Mesothelial cell of epicardium (in vitro differentiated cells): ENCODE measurements around the gene ADSS1. TPM values are rescaled to one million over a fixed set of nuclear protein-coding genes. Genes with fewer than 3 reads are reported as not detected.

ENCODE experiments used
- DNase-seq, 2 experiments: peaks; one replicate each; pipeline ENCODE4 v3.0.0; 2021; ENCODE audit warnings: low spot score in 2 of 2; ENCODE audit not compliant: unreplicated experiment in 2 of 2
- H3K27ac Mint-ChIP-seq: 2 replicates; pipeline ENCODE4 v1.8.0; 2021; ENCODE audit warnings: mixed read lengths
- H3K27me3 Mint-ChIP-seq: 2 replicates; pipeline ENCODE4 v1.8.0; 2021; ENCODE audit warnings: low read depth, mixed read lengths
- H3K36me3 Mint-ChIP-seq: 2 replicates; pipeline ENCODE4 v1.8.0; 2021; ENCODE audit warnings: mixed read lengths
- H3K4me1 Mint-ChIP-seq: 2 replicates; pipeline ENCODE4 v1.8.0; 2021; ENCODE audit warnings: mixed read lengths
- H3K4me3 Mint-ChIP-seq: 2 replicates; pipeline ENCODE4 v1.8.0; 2021; ENCODE audit warnings: mild to moderate bottlenecking, moderate library complexity, mixed read lengths
- H3K9me3 Mint-ChIP-seq: 2 replicates; pipeline ENCODE4 v1.8.0; 2021; ENCODE audit warnings: mixed read lengths
- total RNA-seq: library from RNA; stranded (reverse); gene quantifications from 3 replicates; pipeline ENCODE4 v1.2.1, GENCODE V29; 2021
- TF ChIP-seq, protein P1 (sequence below): fragments of 200-600 bp; sonication (generic); IDR thresholded peaks from one replicate; pipeline ENCODE4 v1.5.0; 2021; ENCODE audit warnings: antibody characterized with exemption; ENCODE audit not compliant: unreplicated experiment

Gene ADSS1
- total RNA-seq, 1 donor from 2014 or later: 17.1 TPM

DNA sequence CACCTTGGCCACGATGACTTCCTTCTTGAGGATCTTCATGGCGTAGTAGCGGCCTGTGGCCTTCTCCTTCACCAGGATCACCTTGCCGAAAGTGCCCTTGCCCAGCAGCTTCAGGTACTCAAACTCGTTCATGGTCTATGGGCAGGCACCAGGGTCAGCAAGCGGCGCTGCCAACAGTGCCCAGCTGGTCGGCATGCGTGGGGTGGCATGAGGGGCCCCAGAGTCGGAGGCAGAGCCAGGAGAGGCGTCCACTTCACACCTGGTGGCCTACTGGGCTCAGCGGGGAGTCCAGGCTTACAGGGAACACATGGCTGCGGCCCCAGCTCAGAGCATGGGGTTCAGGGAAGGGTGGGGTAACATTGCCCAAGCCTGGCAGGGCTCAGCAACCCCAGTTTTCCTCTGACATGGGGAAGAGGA lies 51.1 kb downstream of the ADSS1 start:
- H3K36me3 Mint-ChIP-seq: peaks cover 24% of the 10 kb centered on the region
- H3K4me1 Mint-ChIP-seq: peaks cover 3% of the 10 kb centered on the region
- H3K27me3 Mint-ChIP-seq: no peaks in the 10 kb centered on the region
- TF ChIP-seq, protein P1, sequence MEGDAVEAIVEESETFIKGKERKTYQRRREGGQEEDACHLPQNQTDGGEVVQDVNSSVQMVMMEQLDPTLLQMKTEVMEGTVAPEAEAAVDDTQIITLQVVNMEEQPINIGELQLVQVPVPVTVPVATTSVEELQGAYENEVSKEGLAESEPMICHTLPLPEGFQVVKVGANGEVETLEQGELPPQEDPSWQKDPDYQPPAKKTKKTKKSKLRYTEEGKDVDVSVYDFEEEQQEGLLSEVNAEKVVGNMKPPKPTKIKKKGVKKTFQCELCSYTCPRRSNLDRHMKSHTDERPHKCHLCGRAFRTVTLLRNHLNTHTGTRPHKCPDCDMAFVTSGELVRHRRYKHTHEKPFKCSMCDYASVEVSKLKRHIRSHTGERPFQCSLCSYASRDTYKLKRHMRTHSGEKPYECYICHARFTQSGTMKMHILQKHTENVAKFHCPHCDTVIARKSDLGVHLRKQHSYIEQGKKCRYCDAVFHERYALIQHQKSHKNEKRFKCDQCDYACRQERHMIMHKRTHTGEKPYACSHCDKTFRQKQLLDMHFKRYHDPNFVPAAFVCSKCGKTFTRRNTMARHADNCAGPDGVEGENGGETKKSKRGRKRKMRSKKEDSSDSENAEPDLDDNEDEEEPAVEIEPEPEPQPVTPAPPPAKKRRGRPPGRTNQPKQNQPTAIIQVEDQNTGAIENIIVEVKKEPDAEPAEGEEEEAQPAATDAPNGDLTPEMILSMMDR: no peak
- H3K4me3 Mint-ChIP-seq: no peak overlapping the region
- H3K9me3 Mint-ChIP-seq: no peaks in the 10 kb centered on the region
- no peak for DNase-seq
- no peak overlapping the region for H3K27ac Mint-ChIP-seq

- H3K4me1 Mint-ChIP-seq: no peaks in the 10 kb centered on the region
- TF ChIP-seq, protein P1: no peak
- no peak overlapping the region for H3K4me3 Mint-ChIP-seq
- no peaks in the 10 kb centered on the region for H3K9me3 Mint-ChIP-seq
- no peak overlapping the region for H3K27ac Mint-ChIP-seq
- no peaks in the 10 kb centered on the region for H3K27me3 Mint-ChIP-seq
- peaks cover 13% of the 10 kb centered on the region for H3K36me3 Mint-ChIP-seq
- DNase-seq: no peak
These were observed 52.5 kb downstream of the ADSS1 start for GRCh38 chr14:104776481-104776880.

- no peaks in the 10 kb centered on the region for H3K9me3 Mint-ChIP-seq
- H3K4me3 Mint-ChIP-seq: no peak overlapping the region
- H3K27ac Mint-ChIP-seq: no peak overlapping the region
- no peak for DNase-seq
- no peaks in the 10 kb centered on the region for H3K27me3 Mint-ChIP-seq
- TF ChIP-seq, protein P1: no peak
- H3K36me3 Mint-ChIP-seq: peaks cover 6% of the 10 kb centered on the region
- no peaks in the 10 kb centered on the region for H3K4me1 Mint-ChIP-seq
These were observed 53.2 kb downstream of the ADSS1 start for GRCh38 chr14:104776961-104777807.

DNA sequence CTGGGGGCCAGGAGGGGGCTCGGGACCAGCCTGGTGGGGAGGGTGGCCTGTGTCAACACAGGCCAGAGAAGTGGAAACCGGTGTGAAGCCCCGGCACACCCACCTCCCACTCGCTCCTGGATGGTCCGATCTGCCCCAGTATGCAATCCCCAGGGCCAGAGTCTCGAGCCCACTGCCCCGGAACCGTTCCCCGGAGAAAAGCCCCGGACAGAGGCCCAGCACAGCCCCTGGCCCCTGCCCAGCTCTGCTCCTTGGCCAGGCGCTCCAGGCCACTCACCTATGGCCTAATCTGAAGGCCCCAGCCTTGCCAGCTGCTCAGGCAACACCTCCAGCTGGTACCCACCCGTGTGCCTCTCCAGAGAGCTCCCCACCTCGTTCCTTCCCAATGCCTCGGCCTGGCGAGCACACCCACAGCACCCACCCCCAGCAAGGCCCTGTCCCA lies 53.8 kb downstream of the ADSS1 start:
- H3K4me1 Mint-ChIP-seq: no peaks in the 10 kb centered on the region
- no peaks in the 10 kb centered on the region for H3K9me3 Mint-ChIP-seq
- H3K27me3 Mint-ChIP-seq: no peaks in the 10 kb centered on the region
- TF ChIP-seq, protein P1: no peak
- peaks cover 4% of the 10 kb centered on the region for H3K36me3 Mint-ChIP-seq
- no peak overlapping the region for H3K27ac Mint-ChIP-seq
- no peak overlapping the region for H3K4me3 Mint-ChIP-seq
- DNase-seq: no peak

- Mint-ChIP-seq H3K27ac (no peak overlapping the region), H3K9me3 (no peaks in the 10 kb centered on the region), H3K4me1 (no peaks in the 10 kb centered on the region), H3K4me3 (no peak overlapping the region), H3K27me3 (no peaks in the 10 kb centered on the region), H3K36me3 (peaks cover 4% of the 10 kb centered on the region)
- no peak for DNase-seq
- TF ChIP-seq, protein P1: no peak
These were observed 54.8 kb downstream of the ADSS1 start for GRCh38 chr14:104778694-104779331.
